GM12801 (cell line): ENCODE data around the gene ESR2.

ENCODE experiments used
- CTCF ChIP-seq: IDR thresholded peaks from one replicate; pipeline ENCODE4 v1.5.1; 2011; ENCODE audit warnings: control low read depth; ENCODE audit not compliant: insufficient read length; ENCODE audit errors: extremely low read depth

Gene ESR2

GRCh38 chr14:64149921-64150320 is 144.2 kb downstream of the ESR2 start:
- no peak for TF ChIP-seq CTCF

GRCh38 chr14:64147126-64147790 is 146.9 kb downstream of the ESR2 start:
- no peak for TF ChIP-seq CTCF

GRCh38 chr14:64137657-64138290 is 156.4 kb downstream of the ESR2 start:
- no peak for TF ChIP-seq CTCF

GRCh38 chr14:64126548-64126947 is 167.6 kb downstream of the ESR2 start:
- TF ChIP-seq CTCF = no peak

GRCh38 chr14:64125270-64125669 is 168.9 kb downstream of the ESR2 start:
- no peak for TF ChIP-seq CTCF

- no peak for TF ChIP-seq CTCF
These were observed 170.8 kb downstream of the ESR2 start for GRCh38 chr14:64123241-64123822.

GRCh38 chr14:64119980-64120379 is 174.2 kb downstream of the ESR2 start:
- TF ChIP-seq CTCF = no peak
